ENCODE data around the gene PRDM8.

GRCh38 chr4:80189956-80190677, 7.2 kb upstream of the PRDM8 start:
- TF ChIP-seq CTCF (IDR thresholded peaks at IDR 0.05) (no peak), POLR2AphosphoS5 (IDR thresholded peaks at IDR 0.05) (no peak), POLR2A (IDR thresholded peaks at IDR 0.05) (no peak)

Measured in breast epithelium (tissue), 3 donors.